Stimulated activated CD4-positive, alpha-beta T cell treated with anti-CD3 and anti-CD28 coated beads, Interleukin-2, amount 100 ng/mL, for 4 hours (primary cell): ENCODE measurements around the gene EPHA2.
"Not testable (repeated sequence)": the region's sequence is repeated elsewhere in the genome, so short reads cannot be mapped to it uniquely, and the experiment has no call there.

Source experiments
- DNase-seq: peaks from one replicate; pipeline ENCODE4 v3.0.0-alpha.2; 2020; ENCODE audit warnings: low read depth

The EPHA2 gene

DNA sequence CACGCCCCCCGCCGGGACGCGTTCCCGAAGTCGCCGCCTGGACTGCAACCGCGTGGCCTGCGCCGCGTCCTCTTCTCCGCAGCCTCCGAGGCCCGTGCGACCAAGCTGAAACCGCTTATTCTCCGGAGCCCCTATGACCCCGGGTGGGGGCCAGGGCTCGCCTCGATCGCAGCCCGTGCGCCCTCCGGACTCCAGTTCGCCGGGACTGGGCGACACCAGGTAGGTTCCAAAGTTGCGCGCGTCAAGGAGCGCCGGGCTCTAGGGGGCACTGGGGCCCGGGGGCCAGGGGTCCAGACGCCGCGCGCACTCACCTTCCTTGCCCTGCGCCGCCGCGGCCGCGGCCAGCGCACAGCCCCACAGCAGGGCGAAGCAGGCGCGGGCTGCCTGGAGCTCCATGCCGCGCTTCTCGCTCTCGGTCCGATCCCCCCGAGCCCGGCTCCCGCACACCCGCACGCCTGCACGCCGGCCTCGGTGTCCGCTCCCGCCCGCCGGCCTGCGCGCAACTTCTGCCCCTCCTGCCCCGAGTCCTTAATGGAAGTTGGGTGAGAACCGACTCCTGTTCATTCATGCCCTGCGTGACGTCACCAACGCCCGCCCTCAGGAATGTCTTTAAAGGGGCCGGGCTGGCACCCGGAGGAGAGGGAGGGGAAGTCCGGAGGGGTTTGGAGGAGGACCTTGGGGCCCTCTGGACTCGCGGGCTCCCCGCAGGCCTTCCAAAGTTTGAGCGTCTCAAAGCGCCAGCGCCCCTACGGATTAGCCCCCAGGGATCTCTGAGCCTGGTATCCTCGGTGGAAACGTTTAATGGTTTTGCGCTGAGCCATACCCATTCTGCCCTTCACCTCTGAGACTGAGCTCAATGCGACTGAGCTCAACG is at the start of gene EPHA2:
Gene EPHA2, minus strand, starts transcription at position 533 of the 874 bp plus-strand sequence. Its CDS starts 137 bp downstream, at position 396.
- DNase-seq, result no peak

GRCh38 chr1:16205334-16205671 is 49.4 kb upstream of the EPHA2 start:
- no peak for DNase-seq

DNA sequence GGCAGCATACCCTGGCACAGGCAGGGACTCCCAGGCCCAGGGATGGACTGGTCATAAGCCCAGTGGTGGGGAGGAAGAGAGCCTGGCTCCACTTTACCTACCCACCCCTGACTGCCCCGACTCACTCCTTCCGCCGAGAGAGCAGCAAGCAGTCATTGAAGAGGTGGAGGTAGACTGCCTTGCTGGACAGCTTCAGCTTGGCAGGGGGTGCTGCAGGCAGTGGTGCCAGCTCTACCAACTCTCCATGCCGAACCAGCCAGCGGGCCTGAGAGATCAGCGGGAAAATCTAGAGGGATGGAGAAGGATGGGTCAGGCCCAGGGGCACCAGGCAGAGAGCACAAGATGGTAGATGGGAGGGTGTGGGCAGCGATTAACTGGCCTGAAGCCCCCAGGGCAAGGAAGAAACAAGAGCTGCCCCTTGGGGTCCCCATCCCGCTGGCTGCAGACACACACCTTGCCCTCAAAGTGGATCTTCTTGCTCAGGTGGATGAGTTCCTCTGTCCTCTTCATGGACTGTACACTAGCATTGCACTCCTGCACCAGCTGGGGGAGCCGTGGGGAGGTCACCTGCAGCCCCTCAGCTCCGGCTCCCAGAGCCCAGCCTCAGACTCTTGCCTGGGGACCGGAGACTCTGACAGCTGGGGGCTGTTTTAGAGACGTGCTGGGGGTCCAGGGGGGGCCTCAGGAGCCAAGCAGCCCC is 48.9 kb upstream of the EPHA2 start:
- no peak for DNase-seq

DNA sequence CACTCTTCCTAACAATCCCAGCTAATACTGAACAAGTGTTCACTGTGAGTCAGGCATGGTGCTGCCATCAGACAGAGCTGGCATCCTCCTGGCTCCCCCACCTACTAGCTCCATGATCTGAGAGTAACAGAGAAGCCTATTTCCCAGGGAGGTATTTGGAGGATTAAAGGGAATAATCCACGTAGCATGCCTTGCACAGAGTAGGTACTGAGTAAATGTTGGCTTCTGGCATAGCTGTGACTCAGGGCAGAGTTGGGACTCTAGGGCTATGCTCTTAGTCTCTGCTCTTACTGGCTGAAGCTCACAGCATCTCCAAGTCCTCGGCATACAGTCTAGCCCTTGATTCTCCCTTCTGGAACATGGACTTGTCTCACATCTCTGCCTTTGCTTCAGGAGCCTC is 48.3 kb upstream of the EPHA2 start:
- no peak for DNase-seq

- no peak for DNase-seq
Measured at GRCh38 chr1:16203550-16203949, 47.7 kb upstream of the EPHA2 start.

DNA sequence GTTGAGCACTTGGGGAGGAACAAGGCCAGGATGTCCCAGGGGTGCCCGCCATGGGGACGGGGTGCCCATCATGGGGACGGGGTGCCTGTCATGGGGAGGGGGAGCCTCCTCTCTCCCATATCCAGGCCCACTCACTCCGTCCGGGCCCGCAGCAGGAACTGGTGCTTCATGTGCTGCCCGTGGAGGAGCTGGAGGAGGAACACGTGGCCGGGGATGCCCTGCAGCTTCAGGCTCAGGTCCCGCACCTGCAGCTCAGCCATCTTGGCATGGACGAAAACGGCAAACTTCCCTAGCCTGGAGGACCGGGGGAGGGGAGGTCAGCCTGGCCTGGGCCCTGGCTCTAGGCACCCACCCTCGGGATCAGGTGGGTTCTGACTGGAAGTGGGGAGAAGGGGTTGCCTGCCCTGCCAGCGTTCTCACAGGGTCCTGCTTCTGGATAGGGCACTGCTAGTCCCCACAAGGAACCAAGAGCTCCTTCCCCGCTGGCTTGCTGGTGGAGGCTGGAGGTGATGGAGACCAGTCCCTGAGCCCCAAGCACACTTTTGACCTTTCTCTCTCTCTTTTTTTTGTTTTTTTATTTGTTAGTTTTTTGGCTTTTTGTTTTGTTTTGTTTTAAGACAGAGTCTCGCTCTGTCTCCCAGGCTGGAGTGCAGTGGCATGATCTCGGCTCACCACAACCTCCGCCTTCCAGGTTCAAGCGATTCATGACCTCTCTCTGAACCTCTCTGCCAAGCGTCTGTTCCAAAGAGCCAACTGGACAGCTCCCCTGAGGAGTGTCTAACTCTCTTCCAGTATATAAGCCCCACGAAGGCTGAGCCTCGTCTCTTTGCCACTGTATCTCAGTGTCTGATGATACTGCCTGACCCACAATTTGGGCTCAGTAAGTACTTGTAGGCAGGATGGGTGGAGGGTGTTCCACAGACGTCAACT is 46.7 kb upstream of the EPHA2 start:
- DNase-seq, result no peak

- no peak for DNase-seq
Measured at GRCh38 chr1:16199700-16200099, 43.8 kb upstream of the EPHA2 start.

DNA sequence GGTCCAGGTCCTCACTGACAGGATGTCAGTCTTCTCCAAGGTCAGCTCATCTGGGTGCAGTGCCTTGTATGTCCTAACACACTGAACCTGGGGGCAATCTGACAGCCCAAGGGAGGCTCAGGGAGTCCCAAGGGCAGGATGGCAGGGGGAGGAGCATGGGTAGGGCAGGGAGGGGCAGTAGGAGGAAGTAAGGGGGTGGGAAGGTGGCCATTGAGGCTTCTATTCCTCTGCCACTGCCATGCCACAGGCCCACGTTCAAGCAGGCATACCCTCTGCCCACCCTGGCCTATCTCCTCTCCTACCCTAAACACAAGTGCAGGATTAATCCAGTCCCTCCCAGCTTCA is 43.3 kb upstream of the EPHA2 start:
- no peak for DNase-seq

GRCh38 chr1:16198444-16199156 is 42.7 kb upstream of the EPHA2 start:
- DNase-seq, result no peak

DNA sequence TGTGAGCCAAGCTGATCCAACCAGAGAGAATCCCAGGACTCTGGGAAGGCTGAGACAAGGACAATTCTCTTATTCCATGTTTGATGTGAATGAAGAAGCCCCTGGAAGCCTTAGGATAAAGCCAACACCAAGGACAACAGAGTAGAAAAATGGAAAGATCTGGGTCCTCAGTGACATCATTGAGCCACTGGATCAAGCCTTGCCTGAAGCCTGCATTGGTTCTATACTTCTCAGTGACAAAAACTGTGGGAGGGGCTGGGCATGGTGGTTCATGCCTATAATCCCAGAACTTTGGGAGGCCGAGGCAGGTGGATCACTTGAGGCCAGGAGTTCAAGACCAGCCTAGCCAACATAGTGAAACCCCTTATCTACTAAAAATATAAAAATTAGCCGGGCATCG is 41.0 kb upstream of the EPHA2 start:
- no peak for DNase-seq

DNA sequence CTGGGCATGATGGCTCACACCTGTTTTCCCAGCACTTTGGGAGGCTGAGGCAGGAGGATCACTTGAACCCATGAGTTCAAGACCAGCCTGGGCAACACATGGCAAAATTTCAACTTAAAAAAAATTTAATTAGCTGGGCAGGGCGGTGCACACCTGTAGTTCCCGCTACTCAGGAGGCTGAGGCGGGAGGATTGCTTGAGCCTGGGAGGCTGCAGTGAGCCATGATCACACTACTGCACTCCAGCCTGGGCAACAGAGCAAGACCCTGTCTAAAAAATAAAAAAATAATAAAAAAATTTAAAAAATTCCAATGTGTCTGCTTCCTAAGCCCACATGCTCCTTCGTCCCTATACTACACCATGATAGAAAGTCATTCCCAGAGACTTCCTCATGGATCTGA is 40.3 kb upstream of the EPHA2 start:
- DNase-seq, result not testable (repeated sequence)

- DNase-seq, result no peak
Measured at GRCh38 chr1:16195518-16195905, 39.6 kb upstream of the EPHA2 start.

DNA sequence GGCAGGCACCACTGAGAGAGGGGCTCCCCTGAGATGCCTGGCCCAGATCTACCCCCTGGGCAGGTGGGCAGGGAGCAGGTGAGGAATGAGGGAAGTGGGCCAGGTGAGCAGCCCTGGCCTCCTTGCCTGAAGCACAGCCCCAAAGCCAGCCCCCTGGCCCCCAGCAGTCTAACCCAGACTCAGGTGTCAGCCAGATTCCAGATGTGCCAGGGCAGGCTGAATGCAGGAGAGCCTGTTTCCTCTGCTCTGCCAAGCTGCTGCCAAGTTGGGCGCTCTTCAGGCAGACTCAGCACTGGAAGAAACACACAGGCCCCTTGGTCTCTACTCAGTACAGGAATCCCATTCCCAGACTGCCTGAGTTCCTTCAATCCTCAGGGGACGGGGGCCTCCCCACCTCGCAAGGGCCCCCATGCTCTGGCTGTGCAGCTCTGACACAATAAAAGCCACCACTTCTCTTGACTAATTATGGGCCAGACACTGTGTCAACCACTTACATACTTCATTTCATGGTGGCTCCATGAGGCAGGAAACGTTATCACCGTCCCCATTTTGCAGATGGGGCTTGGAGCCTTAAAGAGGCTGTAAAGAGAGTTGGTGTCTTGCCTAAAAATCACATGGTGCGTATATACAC is 36.2 kb upstream of the EPHA2 start:
- DNase-seq, result no peak

GRCh38 chr1:16191309-16191708 is 35.4 kb upstream of the EPHA2 start:
- DNase-seq, result no peak

DNA sequence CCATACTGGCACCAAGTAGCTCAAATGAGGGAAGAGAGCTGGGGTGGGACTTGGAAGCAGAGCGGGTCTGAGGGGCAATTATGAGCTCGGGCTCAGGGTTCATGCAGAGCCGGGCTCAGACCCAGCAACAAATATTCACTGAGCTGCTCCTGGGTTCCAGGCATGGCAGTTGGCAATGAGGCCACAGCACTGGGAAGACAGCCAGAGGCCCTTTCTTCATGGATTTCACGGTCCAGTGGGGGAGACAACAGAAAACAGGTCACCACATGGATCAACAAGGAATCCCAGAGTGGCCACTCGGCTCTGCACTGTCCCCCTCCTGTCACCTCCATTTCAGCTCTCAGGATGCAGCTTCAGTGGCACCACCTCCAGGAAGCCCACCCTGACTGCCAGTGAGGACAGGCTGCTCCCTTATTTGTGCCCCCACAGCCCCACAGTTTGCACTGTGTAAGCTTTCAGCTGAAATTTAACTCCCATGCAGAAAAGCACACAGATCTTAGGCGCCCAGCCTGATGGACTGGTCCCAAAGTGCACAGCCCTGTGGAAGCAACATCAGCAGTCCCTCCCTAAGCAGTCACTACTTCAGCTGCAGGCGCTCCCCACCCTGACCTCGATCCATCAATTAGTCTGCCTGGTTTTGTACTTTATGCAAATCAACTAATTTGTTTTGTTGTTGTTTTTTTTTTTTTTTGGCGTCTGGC is 34.2 kb upstream of the EPHA2 start:
- DNase-seq, result no peak

GRCh38 chr1:16189003-16189402 is 33.1 kb upstream of the EPHA2 start:
- DNase-seq, result no peak

- DNase-seq, result peak; percentile 70
Measured at GRCh38 chr1:16187748-16188401, 32.0 kb upstream of the EPHA2 start.

DNA sequence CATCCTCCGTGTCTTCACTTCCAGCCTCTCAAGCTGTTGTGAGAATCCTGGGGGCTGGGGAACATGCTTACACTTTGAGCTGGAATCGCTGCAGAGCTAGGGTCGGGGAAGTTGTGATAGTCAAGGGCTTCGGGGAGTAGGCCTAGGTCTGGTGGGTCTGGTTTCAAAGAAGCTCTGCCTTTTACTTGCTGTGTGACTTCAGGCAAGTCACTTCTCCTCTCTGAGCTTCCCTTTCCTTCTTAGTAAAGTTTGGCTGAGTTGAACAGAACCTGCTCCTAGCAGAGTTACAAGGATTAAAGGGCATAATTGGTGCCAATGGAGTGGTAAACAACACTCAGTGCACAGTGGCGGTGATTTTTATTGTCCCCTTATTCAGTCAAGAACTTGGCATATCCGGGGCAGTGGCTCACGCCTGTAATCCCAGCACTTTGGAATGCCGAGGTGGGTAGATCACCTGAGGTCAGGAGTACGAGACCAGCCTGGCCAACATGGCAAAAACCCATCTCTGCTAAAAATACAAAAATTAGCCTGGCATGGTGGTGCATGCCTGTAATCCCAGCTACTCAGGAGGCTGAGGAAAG is 30.9 kb upstream of the EPHA2 start:
- DNase-seq, result no peak

- no peak for DNase-seq
Measured at GRCh38 chr1:16184557-16185303, 28.9 kb upstream of the EPHA2 start.
